Spleen (tissue), 7 donors: ENCODE data around the gene NMNAT3.

ENCODE experiments used
- POLR2A ChIP-seq, 3 donors: fragments of 450-650 bp; IDR thresholded peaks; one replicate each; pipeline ENCODE4 v1.5.1; 2017; ENCODE audit warnings: antibody characterized with exemption in 3 of 3, mild to moderate bottlenecking in 1 of 3
- TF ChIP-seq, protein P1 (sequence below), 11 experiments: fragments of 200-600 bp in 7 of 11; fragments of 450-650 bp in 4 of 11; sonication (generic) in 4 of 11; IDR thresholded peaks in 8 of 11; conservative IDR thresholded peaks in 3 of 11; 1 replicate in 7 of 11; 2 replicates in 4 of 11; pipeline versions ENCODE4 v1.4.0 to v1.8.0; 2016 to 2021; ENCODE audit warnings: antibody characterized with exemption in 11 of 11, inconsistent platforms in 4 of 11, mild to moderate bottlenecking in 1 of 11
- donor health status: DM: no; HTN: no; CAD: no; lungs with moderate emphysema.
- donor health status: DM: no; HTN: no; CAD: no.
- donor health status: DM: no; HTN: no; CAD: no.

DNA sequence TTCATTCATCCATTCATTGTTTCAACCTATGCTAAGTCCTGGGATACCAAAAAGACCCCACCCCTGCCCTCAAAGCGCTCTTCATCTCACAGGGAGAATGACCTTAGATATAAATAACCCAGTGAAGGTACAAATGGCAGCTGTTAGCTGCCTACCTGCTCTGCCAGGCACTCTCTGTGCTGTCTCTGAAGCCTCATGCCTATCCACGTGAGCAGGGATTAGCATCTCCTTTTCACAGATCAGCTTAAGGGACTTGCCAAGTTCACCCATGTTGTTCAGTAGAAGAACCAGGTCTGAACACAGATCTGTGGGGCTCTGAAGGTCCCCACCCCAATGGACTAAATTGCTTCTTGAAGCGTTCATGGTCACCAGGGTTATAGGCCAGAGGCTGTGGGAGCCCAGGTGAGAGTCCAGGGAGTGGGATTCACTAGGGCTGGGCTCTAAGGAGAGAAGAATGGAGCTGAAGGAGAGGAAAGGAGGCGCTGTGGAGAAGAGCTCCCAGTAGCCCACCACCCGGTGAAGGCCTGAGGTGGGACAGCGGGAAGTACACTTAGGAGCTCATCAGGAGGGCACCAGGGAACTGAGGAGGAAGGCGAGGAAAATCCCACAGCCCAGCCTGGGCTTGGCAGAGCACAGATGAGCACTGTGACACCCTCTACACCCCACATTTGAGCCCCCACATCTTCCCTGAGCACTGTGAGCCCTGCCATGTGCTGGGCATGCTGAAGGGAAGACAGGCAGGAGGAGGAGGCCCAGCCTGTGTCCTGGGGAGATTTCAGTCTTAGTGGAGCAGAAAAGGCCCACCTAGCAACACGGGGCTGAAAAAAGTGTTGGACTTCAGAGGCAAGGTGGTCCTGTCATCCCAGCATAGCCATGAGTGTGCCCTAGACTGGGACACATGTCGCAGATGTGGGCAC lies 158.6 kb downstream of the NMNAT3 start:
- TF ChIP-seq POLR2A (IDR thresholded peaks at IDR 0.05): no peak
- TF ChIP-seq, protein P1, sequence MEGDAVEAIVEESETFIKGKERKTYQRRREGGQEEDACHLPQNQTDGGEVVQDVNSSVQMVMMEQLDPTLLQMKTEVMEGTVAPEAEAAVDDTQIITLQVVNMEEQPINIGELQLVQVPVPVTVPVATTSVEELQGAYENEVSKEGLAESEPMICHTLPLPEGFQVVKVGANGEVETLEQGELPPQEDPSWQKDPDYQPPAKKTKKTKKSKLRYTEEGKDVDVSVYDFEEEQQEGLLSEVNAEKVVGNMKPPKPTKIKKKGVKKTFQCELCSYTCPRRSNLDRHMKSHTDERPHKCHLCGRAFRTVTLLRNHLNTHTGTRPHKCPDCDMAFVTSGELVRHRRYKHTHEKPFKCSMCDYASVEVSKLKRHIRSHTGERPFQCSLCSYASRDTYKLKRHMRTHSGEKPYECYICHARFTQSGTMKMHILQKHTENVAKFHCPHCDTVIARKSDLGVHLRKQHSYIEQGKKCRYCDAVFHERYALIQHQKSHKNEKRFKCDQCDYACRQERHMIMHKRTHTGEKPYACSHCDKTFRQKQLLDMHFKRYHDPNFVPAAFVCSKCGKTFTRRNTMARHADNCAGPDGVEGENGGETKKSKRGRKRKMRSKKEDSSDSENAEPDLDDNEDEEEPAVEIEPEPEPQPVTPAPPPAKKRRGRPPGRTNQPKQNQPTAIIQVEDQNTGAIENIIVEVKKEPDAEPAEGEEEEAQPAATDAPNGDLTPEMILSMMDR (IDR thresholded peaks at IDR 0.05 in 8 of 11, conservative IDR thresholded peaks at IDR 0.05 in 3 of 11): no peak
